ENCODE data around the gene PIEZO2.

DNA sequence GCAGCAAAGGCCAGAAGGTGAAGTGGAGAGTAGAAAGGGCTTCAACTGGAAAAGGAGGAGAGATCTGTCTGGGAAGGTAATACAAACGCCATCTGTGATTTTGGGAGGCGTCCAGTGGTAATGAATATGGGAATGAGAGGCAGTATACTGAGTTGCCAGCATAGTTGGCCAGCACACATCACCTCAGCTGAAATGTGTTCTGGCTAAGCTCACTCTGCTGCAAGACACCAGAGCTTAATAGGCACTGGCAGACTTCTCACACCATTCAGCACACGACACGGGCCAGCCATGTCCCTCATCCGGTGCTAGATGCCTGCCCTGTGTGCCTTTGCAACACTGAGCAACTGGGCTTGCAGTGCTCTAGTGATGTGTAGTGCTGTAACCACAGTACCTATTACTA is 277.1 kb downstream of the PIEZO2 start:
- no peak for TF ChIP-seq POLR2A (IDR thresholded peaks at IDR 0.05)
- TF ChIP-seq, protein P1, sequence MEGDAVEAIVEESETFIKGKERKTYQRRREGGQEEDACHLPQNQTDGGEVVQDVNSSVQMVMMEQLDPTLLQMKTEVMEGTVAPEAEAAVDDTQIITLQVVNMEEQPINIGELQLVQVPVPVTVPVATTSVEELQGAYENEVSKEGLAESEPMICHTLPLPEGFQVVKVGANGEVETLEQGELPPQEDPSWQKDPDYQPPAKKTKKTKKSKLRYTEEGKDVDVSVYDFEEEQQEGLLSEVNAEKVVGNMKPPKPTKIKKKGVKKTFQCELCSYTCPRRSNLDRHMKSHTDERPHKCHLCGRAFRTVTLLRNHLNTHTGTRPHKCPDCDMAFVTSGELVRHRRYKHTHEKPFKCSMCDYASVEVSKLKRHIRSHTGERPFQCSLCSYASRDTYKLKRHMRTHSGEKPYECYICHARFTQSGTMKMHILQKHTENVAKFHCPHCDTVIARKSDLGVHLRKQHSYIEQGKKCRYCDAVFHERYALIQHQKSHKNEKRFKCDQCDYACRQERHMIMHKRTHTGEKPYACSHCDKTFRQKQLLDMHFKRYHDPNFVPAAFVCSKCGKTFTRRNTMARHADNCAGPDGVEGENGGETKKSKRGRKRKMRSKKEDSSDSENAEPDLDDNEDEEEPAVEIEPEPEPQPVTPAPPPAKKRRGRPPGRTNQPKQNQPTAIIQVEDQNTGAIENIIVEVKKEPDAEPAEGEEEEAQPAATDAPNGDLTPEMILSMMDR (IDR thresholded peaks at IDR 0.05), result no peak
- no peak for TF ChIP-seq POLR2AphosphoS5 (IDR thresholded peaks at IDR 0.05)

Measured in upper lobe of left lung (tissue), 4 donors.